AML-193 (cell line): ENCODE results near the gene KCNQ1.

Source experiments
- DNase-seq, 2 experiments: peaks; one replicate each; lab custom pipeline; 2025; lab: John Stamatoyannopoulos, UW

KCNQ1 gene

GRCh38 chr11:2716376-2717095 lies 271.7 kb downstream of the KCNQ1 start:
- no peak for DNase-seq

DNA sequence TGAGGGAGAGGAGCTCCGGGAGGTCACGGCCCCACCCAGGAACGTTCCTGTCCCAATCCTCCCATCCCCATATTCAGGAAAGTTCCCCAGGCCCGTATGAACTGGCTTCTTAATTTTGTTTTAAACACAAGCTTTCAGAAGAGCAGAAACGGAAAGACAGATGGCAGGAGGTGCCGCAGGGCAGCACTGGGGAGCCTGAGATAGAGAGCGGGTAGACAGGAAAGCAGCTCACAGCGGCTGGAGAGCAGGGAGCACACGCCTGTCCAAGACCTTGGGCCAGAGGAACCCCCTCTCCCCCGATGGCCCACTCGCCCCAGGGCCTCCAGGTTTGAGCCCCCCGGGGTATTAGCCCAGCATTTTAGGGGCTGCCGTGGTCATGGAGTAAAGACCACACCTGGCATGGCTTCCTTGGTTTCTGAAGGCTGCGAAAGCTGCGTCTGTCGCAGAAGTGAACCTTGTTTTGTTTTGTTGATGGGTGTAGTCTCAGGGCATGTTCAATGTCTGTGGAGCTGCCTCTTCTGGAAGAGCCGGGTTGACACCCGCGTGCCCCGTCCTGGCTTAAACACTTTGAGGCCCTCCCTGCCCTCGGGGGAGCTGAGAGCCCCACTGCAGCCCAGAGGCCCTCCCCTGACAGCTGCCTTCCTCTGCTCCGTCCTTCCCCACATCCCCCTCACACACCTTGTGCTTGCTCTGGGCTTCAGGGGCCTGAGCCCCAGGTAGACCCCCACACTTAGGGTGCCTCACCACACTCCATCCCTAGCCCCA lies 272.9 kb downstream of the KCNQ1 start:
- no peak for DNase-seq

- DNase-seq = no peak
Observed at GRCh38 chr11:2718817-2719438, 274.1 kb downstream of the KCNQ1 start.

DNA sequence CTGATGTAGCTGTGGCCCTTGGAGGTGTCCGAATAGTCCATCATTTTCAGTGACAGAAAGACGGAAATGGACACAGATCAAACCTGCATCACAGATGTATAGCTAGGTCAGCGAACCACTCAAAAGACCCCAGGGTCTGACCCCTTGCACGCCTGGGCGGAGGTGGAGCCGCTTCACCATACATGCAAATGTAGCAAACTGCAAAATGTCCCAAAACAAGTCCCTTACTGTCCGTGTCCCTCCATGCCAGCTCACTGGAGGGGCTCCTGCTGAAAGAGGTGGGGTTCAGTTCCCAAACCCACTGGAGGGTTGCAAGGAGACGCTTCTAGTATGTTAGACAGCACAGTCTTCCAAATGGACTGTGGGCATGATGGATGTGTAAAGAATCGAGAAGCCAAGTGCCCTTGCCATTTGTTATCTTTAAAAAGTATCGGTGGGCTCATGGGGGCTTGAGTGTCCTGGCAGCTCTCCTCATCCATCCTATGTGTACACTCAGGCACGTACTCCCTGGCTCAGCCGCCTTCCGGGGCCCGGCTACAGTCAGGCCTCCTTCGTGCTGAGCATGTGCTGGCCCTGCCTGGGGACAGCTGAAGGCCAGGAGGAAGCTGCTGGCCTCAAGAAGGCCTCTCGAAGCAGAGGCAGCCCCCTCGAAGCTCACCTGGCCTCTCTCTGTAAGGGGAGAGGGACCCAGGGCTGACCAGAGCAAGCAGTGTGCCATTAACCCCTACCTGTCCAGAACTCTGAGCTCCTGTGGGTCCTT lies 275.2 kb downstream of the KCNQ1 start:
- no peak for DNase-seq

DNA sequence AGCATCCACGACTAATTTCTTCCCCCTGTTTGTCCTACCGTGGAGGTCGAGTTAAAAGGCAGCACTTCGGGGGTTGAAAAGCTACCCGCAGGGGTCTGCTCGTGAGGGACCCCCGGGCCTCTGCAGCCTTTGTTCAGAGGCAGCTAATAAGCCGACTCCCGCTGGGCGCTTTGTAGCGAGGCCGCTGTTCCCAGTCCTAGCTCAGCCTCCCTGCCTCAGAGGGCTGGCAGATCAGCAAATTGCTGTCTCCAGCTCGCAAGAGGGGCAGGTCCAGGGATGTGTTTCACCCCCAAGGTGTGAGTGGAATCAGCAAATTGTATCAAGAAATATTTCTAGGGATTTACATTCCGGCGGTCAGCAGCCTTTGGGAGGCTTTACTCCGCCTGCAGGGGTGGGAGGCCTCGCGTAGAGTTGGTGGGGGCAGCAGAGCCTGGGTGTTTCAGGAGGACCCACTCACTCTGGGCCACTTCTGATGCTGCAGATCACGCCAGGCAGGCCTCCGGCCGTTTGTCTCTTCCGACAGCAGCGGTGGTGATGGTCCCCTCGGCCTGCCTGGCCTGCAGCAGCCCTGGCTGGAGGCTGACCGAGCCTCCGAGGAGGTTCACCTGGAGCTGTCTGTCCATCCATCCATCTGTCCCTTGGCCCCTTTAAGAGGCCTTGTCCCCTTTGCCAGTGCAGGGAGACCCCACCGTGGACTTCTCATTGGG lies 276.6 kb downstream of the KCNQ1 start:
- no peak for DNase-seq

- DNase-seq = no peak
Observed at GRCh38 chr11:2722955-2723354, 278.1 kb downstream of the KCNQ1 start.

DNA sequence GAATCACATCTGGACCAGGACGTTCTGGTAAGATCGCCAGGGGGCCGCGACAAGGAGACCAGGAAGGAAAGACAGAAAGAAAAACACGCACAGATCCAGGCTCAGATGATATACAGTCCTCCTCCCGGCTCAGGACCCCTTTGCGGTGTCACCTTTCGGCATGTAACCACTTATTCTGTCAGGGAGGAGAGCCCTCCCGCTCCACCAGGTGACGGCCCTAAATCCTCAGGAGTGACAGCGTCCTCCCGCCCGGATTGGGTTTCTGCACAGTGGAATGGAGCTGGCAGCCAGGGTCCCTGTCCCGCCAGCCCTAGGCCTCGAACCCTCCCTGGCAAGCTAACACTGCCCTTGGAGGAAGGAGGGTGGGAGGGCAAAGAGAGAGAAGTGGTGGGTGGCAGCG lies 279.3 kb downstream of the KCNQ1 start:
- no peak for DNase-seq

- DNase-seq = no peak
Observed at GRCh38 chr11:2724653-2725367, 280.0 kb downstream of the KCNQ1 start.

DNA sequence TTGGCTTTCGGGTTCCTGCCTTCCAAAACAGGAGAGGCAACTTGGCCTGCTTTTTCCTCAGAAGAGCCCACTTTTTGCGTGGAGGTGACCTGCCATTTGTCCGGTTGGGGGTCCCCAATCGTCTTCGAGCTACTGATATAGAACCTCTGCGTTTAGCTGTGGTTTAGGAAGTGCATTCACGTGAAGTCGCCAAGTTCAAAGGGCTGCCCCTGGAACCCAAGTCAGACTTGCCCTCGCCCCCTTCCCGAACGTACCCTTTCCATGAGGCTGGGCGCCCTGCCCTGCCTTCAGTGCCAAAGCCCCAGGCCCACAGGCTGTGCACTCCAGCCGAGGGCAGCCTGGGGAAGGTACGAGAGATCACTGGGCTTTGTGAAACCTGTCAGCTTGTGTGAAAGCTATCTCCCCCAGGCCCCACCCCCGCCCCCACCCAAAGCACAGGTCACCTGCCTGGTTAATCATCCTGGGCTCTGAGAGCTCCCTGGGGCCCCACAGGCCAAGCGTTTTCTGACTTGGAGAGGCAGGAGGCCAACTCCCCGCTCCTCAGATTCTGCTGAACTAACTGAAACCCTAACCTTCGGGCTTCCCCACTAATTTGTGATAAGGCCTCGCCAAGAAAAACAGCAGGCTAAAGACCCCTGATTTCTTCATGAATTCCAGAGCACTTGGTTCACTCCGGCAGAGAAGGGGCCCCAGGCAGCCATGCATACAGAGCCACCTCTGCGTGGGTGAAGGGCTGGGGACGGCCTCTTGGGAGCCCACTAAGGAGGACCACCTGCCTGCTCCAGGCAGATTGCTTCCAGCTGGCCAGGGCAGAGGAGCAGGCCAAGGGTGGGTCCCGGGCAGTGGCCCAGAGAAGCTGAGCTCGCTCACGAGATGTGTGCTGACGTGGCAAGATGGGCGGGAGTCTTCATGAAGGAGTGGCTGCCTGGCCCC lies 280.8 kb downstream of the KCNQ1 start:
- no peak for DNase-seq

DNA sequence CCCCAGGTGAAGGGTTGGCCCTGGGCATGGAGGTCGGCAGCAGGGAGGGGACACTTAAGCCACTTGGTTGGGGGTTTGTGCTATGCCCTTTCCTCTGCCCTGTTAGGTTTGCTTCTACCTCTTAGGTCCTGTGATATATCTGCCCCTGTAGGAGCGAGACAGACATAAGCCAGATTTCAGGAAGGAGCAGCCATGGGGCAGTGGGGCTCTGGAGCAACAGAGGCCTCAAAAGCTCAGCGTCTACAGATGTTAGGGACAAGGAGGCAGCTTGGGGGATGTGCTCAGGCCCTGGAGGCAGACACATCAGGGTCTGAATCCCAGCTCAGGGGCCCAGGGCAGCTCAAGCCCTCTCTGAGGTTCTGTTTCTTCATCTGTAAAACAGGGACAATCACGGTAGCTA lies 282.2 kb downstream of the KCNQ1 start:
- no peak for DNase-seq

GRCh38 chr11:2728128-2728662 lies 283.4 kb downstream of the KCNQ1 start:
- no peak for DNase-seq

- DNase-seq = no peak
Observed at GRCh38 chr11:2728663-2729332, 284.0 kb downstream of the KCNQ1 start.

GRCh38 chr11:2729841-2730240 lies 285.0 kb downstream of the KCNQ1 start:
- no peak for DNase-seq

DNA sequence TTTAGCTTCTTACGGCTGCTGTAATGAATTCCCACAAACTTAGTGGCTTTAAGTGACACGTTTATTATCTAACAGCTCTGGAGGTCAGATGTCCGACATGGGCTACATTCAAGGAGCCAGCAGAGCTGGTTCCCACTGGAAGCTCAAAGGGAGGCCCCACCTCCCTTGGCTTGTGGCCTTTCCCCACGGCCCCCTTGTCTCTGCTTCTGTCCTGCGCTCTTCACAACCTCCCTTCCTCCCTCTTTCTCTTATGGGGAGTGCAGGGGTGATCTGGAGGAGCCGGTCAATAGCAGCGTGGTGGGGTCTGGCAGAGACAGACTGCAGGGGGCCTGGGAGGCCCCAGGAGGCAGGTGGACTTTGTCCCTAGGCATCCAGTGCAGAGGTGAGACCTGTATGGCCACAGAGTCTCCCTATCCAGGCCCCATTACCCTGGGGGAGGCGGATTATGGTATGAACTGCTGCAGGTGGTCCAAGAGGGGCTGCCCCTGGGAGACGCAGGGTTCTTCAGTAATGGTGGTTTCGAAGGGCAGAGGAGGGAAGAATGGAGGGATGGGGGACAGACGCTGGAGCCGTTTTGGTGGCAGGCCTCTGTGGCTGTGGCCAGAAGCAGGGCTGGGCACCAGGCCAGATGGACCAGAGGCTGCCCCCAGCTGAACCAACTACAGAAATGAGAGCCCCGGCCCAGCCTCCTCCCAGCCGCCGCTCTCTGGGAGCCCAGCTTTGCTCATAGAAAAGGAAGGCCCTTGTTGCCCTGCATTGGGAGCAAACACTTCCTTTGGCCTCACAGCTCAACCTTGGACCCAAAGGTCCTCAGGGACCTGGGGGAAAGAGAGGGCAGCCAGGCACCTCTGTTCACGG lies 285.7 kb downstream of the KCNQ1 start:
- DNase-seq = no peak

GRCh38 chr11:2731130-2732125 lies 286.6 kb downstream of the KCNQ1 start:
- DNase-seq = no peak

- DNase-seq = no peak
Observed at GRCh38 chr11:2732261-2732939, 287.6 kb downstream of the KCNQ1 start.
